GM10266 (cell line): Measurements from ENCODE around the gene DBNDD2.
A peak's percentile ranks its signal among the peaks of the same experiment; 100 is the strongest.

Source experiments
- DNase-seq: peaks from one replicate; pipeline ENCODE4 v3.0.0; 2012; ENCODE audit errors: extremely low spot score
- CTCF ChIP-seq: IDR thresholded peaks from 2 replicates; pipeline ENCODE4 v1.5.1; 2012; ENCODE audit warnings: mild to moderate bottlenecking, low read depth; ENCODE audit not compliant: control insufficient read depth, insufficient read depth; ENCODE audit errors: missing control alignments

DBNDD2 gene

GRCh38 chr20:45429618-45430017 lies 21.5 kb downstream of the DBNDD2 start:
- TF ChIP-seq CTCF: no peak
- DNase-seq: no peak

GRCh38 chr20:45432294-45432693 lies 24.2 kb downstream of the DBNDD2 start:
- DNase-seq: peak; percentile 38
- TF ChIP-seq CTCF: no peak

GRCh38 chr20:45433316-45433715 lies 25.2 kb downstream of the DBNDD2 start:
- DNase-seq: no peak
- TF ChIP-seq CTCF: no peak

GRCh38 chr20:45433976-45434375 lies 25.9 kb downstream of the DBNDD2 start:
- TF ChIP-seq CTCF: no peak
- DNase-seq: no peak

- peak; percentile 82 for DNase-seq
- peak; percentile 99 for TF ChIP-seq CTCF
Measured at GRCh38 chr20:45436732-45437485, 28.8 kb downstream of the DBNDD2 start.

GRCh38 chr20:45440424-45440823 lies 32.3 kb downstream of the DBNDD2 start:
- DNase-seq: no peak
- no peak for TF ChIP-seq CTCF

GRCh38 chr20:45440891-45441685 lies 33.0 kb downstream of the DBNDD2 start:
- DNase-seq: no peak
- no peak for TF ChIP-seq CTCF
